Loucy (cell line): ENCODE data around the gene PCYT2.

Experiments
- H2AFZ ChIP-seq: fragments of 200-600 bp; sonication (generic); 2 replicates; pipeline ENCODE4 v1.6.0; 2016; ENCODE audit warnings: antibody characterized with exemption, mild to moderate bottlenecking, low read length, moderate library complexity
- H3F3A ChIP-seq: fragments of 200-600 bp; 2 replicates; pipeline ENCODE4 v1.6.0; 2016; ENCODE audit warnings: antibody characterized with exemption, low read depth, mild to moderate bottlenecking
- H3K27me3 ChIP-seq: fragments of 200-600 bp; sonication (generic); 2 replicates; pipeline ENCODE4 v1.6.1; 2014; ENCODE audit warnings: low read length, mild to moderate bottlenecking; ENCODE audit not compliant: insufficient read depth, poor library complexity, severe bottlenecking
- H3K36me3 ChIP-seq: fragments of 200-600 bp; sonication (generic); 2 replicates; pipeline ENCODE4 v1.6.1; 2016; ENCODE audit warnings: low read length; ENCODE audit not compliant: insufficient read depth
- H3K4me1 ChIP-seq: fragments of 200-600 bp; sonication (generic); 2 replicates; pipeline ENCODE4 v1.5.1; 2014; ENCODE audit warnings: low read length, mild to moderate bottlenecking; ENCODE audit not compliant: insufficient read depth, poor library complexity, severe bottlenecking
- H3K4me2 ChIP-seq: fragments of 200-600 bp; sonication (generic); 2 replicates; pipeline ENCODE4 v1.6.0; 2014; ENCODE audit warnings: antibody characterized with exemption, low read length, low read depth, mild to moderate bottlenecking; ENCODE audit not compliant: poor library complexity, severe bottlenecking
- H3K4me3 ChIP-seq: fragments of 200-600 bp; sonication (generic); 2 replicates; pipeline ENCODE4 v1.5.1; 2014; ENCODE audit warnings: low read length, mild to moderate bottlenecking, mixed read lengths; ENCODE audit not compliant: poor library complexity, severe bottlenecking
- H3K79me2 ChIP-seq: fragments of 200-600 bp; sonication (generic); 2 replicates; pipeline ENCODE4 v1.6.1; 2014; ENCODE audit warnings: low read length; ENCODE audit not compliant: insufficient read depth
- H3K9ac ChIP-seq: fragments of 200-600 bp; sonication (generic); 2 replicates; pipeline ENCODE4 v1.6.0; 2014; ENCODE audit warnings: mild to moderate bottlenecking, low read depth, low read length, moderate library complexity; ENCODE audit not compliant: poor library complexity, severe bottlenecking
- H3K9me2 ChIP-seq: fragments of 200-600 bp; sonication (generic); replicated peaks from 2 replicates; pipeline ENCODE4 v1.6.1; 2016; ENCODE audit warnings: low read depth, low read length, mixed read lengths
- H3K9me3 ChIP-seq: fragments of 200-600 bp; sonication (generic); 2 replicates; pipeline ENCODE4 v1.6.1; 2014; ENCODE audit warnings: mild to moderate bottlenecking, antibody characterized with exemption, low read length, low read depth; ENCODE audit not compliant: insufficient read depth
- H4K20me1 ChIP-seq: fragments of 200-600 bp; sonication (generic); 2 replicates; pipeline ENCODE4 v1.6.0; 2014; ENCODE audit warnings: antibody characterized with exemption, low read length, mild to moderate bottlenecking; ENCODE audit not compliant: insufficient read depth, poor library complexity, severe bottlenecking
- CTCF ChIP-seq: fragments of 200-600 bp; sonication (generic); conservative IDR thresholded peaks from 2 replicates; pipeline ENCODE4 v1.5.1; 2014; ENCODE audit warnings: mild to moderate bottlenecking, antibody characterized with exemption, low read length
- EZH2phosphoT487 ChIP-seq: fragments of 200-600 bp; IDR thresholded peaks from 2 replicates; pipeline ENCODE4 v1.6.1; 2018; ENCODE audit warnings: antibody characterized with exemption, mild to moderate bottlenecking, moderate library complexity, borderline replicate concordance

PCYT2 gene

GRCh38 chr17:81909231-81909630 is 2.0 kb downstream of the PCYT2 start:
- Histone ChIP-seq H3F3A (no peaks in the 10 kb centered on the region), H3K9me3 (no peaks in the 10 kb centered on the region), H2AFZ (no peak overlapping the region), H3K4me3 (peak overlapping the region; percentile 87), H3K36me3 (peaks cover 15% of the 10 kb centered on the region; the same call in 1 of the 2 replicates), H3K9me2 (no peaks in the 10 kb centered on the region), H3K9ac (peak overlapping the region; percentile 88), H3K27me3 (no peaks in the 10 kb centered on the region), H3K79me2 (peaks cover 21% of the 10 kb centered on the region), H4K20me1 (peaks cover 18% of the 10 kb centered on the region), H3K4me1 (peaks cover 14% of the 10 kb centered on the region), H3K4me2 (peak overlapping the region; percentile 91)
- no peak for TF ChIP-seq EZH2phosphoT487
- no peak for TF ChIP-seq CTCF

GRCh38 chr17:81908793-81909192 is 2.4 kb downstream of the PCYT2 start:
- peaks cover 11% of the 10 kb centered on the region; the same call in 1 of the 2 replicates for H3K36me3 ChIP-seq
- H3F3A ChIP-seq = no peaks in the 10 kb centered on the region
- no peak overlapping the region for H2AFZ ChIP-seq
- no peaks in the 10 kb centered on the region for H3K9me3 ChIP-seq
- no peak for TF ChIP-seq EZH2phosphoT487
- no peak for TF ChIP-seq CTCF
- no peaks in the 10 kb centered on the region for H3K27me3 ChIP-seq
- peaks cover 21% of the 10 kb centered on the region for H3K79me2 ChIP-seq
- H3K4me3 ChIP-seq = no peak overlapping the region
- H4K20me1 ChIP-seq = peaks cover 18% of the 10 kb centered on the region
- H3K9ac ChIP-seq = no peak overlapping the region
- H3K4me1 ChIP-seq = peaks cover 14% of the 10 kb centered on the region
- no peaks in the 10 kb centered on the region for H3K9me2 ChIP-seq
- peak overlapping the region; percentile 91 for H3K4me2 ChIP-seq

- no peak overlapping the region for H3K4me2 ChIP-seq
- no peaks in the 10 kb centered on the region for H3F3A ChIP-seq
- H2AFZ ChIP-seq = no peak overlapping the region
- H3K27me3 ChIP-seq = no peaks in the 10 kb centered on the region
- peaks cover 3% of the 10 kb centered on the region; the same call in 1 of the 2 replicates for H3K36me3 ChIP-seq
- no peaks in the 10 kb centered on the region for H3K9me3 ChIP-seq
- no peak overlapping the region for H3K9ac ChIP-seq
- no peak overlapping the region for H3K4me3 ChIP-seq
- TF ChIP-seq EZH2phosphoT487 (no peak), CTCF (peak; percentile 40)
- H4K20me1 ChIP-seq = peaks cover 18% of the 10 kb centered on the region
- H3K9me2 ChIP-seq = no peaks in the 10 kb centered on the region
- peaks cover 21% of the 10 kb centered on the region for H3K79me2 ChIP-seq
- peaks cover 14% of the 10 kb centered on the region for H3K4me1 ChIP-seq
Observed at GRCh38 chr17:81907219-81908145, 3.7 kb downstream of the PCYT2 start.
